A673 (cell line): ENCODE measurements around the gene PDE4A.

Experiments
- CTCF ChIP-seq: fragments of 300-800, 200-600 bp; sonication (generic); conservative IDR thresholded peaks from 2 replicates; pipeline ENCODE4 v1.5.1; 2017; ENCODE audit warnings: low read depth, mild to moderate bottlenecking, antibody characterized with exemption, low read length, moderate library complexity, mixed read lengths
- EZH2 ChIP-seq: fragments of 200-600 bp; sonication (generic); IDR thresholded peaks from 2 replicates; pipeline ENCODE4 v1.6.1; 2017; ENCODE audit warnings: borderline replicate concordance, low read depth, mild to moderate bottlenecking, mixed read lengths, antibody characterized with exemption, low read length; ENCODE audit not compliant: poor library complexity, severe bottlenecking

DNA sequence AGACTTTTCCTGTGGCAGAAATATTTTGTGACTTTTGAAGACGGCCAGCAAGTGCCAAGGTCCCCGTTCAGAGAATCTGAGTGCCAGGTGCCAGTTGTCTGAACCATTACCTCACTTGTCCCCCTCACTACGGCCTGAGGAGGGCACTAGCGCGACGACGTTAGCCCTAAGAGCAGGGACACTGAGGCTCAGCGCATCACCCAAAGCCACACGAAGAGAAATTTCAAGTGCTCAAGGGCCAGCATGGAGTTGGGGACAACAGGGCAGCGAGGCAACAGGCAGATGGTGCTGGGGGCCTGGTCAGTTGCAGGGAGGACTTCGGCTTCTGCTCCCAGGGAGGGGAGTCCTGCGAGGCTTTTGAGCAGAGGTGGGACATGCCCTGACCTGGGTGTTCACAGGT, 30.5 kb upstream of the PDE4A start:
- peak; percentile 42 for TF ChIP-seq CTCF
- no peak for TF ChIP-seq EZH2
